ENCODE data around the gene LDB3. TPM values are rescaled to one million over a fixed set of nuclear protein-coding genes. Genes with fewer than 3 reads are reported as not detected.
A peak's percentile ranks its signal among the peaks of the same experiment; 100 is the strongest.

LDB3 gene
- total RNA-seq, 1 experiment from 2014 or later = 0.03 TPM

GRCh38 chr10:86692023-86692514 lies 23.8 kb downstream of the LDB3 start:
- in situ Hi-C loops (cut with HindIII; ENCODE audit: low pct_unique_long_range_greater_than_20kb, low sequenced_read_pairs) = no loop called here
- no peak for DNase-seq (ENCODE audit: low read depth)

DNA sequence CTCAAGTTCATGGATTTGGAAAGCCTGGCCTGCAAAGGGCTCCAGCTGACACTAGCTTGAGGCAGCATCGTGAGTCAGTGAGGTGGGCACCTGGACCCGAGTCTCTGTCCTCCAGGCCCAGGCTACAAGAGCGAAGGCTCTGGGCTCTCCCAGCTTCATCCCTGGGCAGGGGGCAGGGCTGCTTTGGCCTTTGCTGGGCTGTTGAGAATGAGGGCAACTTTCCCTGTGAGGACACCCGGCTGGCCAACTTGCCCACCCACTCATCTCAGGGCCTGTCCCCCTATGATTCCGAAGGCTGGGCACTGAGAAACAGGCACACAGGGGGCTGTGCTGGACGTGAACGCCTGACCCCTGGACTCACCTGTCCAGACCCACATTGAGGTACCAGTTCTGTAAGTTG lies 24.4 kb downstream of the LDB3 start:
- no peak for DNase-seq (ENCODE audit: low read depth)
- in situ Hi-C loops (cut with HindIII; ENCODE audit: low pct_unique_long_range_greater_than_20kb, low sequenced_read_pairs) = no loop called here

- in situ Hi-C loops (cut with HindIII; ENCODE audit: low pct_unique_long_range_greater_than_20kb, low sequenced_read_pairs) = no loop called here
- DNase-seq (ENCODE audit: low read depth) = no peak
These were observed 25.0 kb downstream of the LDB3 start for GRCh38 chr10:86693275-86693674.

GRCh38 chr10:86693721-86694369 lies 25.5 kb downstream of the LDB3 start:
- peak; percentile 20 for DNase-seq (ENCODE audit: low read depth)
- in situ Hi-C loops (cut with HindIII; ENCODE audit: low pct_unique_long_range_greater_than_20kb, low sequenced_read_pairs) = no loop called here

GRCh38 chr10:86698207-86698940 lies 30.1 kb downstream of the LDB3 start:
- in situ Hi-C loops (cut with HindIII; ENCODE audit: low pct_unique_long_range_greater_than_20kb, low sequenced_read_pairs) = no loop called here
- DNase-seq (ENCODE audit: low read depth) = no peak

- no peak for DNase-seq (ENCODE audit: low read depth)
- in situ Hi-C loops (cut with HindIII; ENCODE audit: low pct_unique_long_range_greater_than_20kb, low sequenced_read_pairs) = no loop called here
These were observed 30.8 kb downstream of the LDB3 start for GRCh38 chr10:86699125-86699524.

GRCh38 chr10:86699541-86699940 lies 31.2 kb downstream of the LDB3 start:
- DNase-seq (ENCODE audit: low read depth) = no peak
- in situ Hi-C loops (cut with HindIII; ENCODE audit: low pct_unique_long_range_greater_than_20kb, low sequenced_read_pairs) = no loop called here

GRCh38 chr10:86699991-86700840 lies 31.9 kb downstream of the LDB3 start:
- in situ Hi-C loops (cut with HindIII; ENCODE audit: low pct_unique_long_range_greater_than_20kb, low sequenced_read_pairs) = no loop called here
- no peak for DNase-seq (ENCODE audit: low read depth)

- in situ Hi-C loops (cut with HindIII; ENCODE audit: low pct_unique_long_range_greater_than_20kb, low sequenced_read_pairs) = no loop called here
These were observed 32.7 kb downstream of the LDB3 start for GRCh38 chr10:86700851-86701617.

DNA sequence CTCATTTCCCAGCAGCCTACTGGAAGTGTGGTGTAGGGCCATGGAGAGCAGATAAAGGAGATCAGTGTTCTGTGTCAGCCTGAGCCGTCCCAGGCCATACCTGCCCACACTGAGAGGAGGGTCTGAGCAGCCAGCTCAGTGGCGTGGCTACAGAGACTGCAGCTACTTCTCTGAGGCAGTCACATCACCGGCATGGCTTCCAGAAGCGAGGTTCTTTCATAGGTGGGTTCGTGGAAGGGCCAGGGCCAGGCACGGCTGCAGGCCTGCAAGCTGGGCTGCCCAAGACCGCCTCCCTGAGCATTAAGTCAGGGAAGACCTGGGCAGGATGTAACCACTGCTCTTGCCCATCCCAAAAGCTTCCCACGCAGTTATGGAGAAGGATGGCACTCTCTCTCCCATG lies 34.9 kb downstream of the LDB3 start:
- in situ Hi-C loops (cut with HindIII; ENCODE audit: low pct_unique_long_range_greater_than_20kb, low sequenced_read_pairs) = no loop called here
- DNase-seq (ENCODE audit: low read depth) = no peak

More at GRCh38 chr10:86700851-86701617, 32.7 kb downstream of the LDB3 start:
- no peak for DNase-seq (ENCODE audit: low read depth)

DNA sequence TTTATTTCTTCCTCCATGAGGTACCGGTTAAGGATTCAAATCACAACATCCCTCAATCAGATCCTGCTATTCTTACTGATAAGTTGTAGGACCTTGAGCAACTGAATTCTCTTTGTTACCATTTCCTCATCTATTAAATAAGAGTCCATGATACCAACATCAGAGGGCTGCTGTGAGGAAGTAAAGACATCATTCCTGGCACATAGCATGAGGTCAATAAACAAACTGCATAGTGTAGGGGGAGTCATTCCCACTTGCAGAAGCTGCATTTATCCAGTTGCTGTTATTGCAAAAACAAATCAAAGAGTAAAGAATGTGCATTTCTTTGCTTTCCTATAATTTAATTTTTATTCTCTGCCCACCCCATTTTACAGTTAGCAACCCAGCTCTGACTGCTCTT lies 36.8 kb downstream of the LDB3 start:
- in situ Hi-C loops (cut with HindIII; ENCODE audit: low pct_unique_long_range_greater_than_20kb, low sequenced_read_pairs) = no loop called here

DNA sequence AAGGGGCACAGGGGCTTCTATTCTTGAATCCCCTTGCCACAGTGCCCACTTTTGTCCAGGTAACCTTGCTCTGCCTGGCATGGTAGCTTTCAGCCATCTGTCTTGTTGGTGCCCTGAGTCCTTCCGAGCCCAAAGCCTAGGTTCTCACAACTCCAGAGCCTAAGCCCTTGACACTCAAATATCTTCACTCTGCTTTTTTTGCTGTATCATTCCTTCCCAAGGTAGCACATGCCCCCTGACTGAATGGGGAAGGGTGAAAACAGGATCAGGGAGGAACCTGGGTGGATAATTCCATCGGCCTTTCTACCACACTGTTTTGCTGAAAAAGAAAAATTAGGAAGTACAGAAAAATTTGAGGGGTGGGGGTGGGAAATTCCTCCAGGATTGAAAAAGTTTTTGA lies 37.6 kb downstream of the LDB3 start:
- in situ Hi-C loops (cut with HindIII; ENCODE audit: low pct_unique_long_range_greater_than_20kb, low sequenced_read_pairs) = no loop called here
- no peak for DNase-seq (ENCODE audit: low read depth)

More for the DNA sequence above, 36.8 kb downstream of the LDB3 start:
- no peak for DNase-seq (ENCODE audit: low read depth)

- DNase-seq (ENCODE audit: low read depth) = no peak
- in situ Hi-C loops (cut with HindIII; ENCODE audit: low pct_unique_long_range_greater_than_20kb, low sequenced_read_pairs) = no loop called here
These were observed 38.1 kb downstream of the LDB3 start for GRCh38 chr10:86706401-86706841.

DNA sequence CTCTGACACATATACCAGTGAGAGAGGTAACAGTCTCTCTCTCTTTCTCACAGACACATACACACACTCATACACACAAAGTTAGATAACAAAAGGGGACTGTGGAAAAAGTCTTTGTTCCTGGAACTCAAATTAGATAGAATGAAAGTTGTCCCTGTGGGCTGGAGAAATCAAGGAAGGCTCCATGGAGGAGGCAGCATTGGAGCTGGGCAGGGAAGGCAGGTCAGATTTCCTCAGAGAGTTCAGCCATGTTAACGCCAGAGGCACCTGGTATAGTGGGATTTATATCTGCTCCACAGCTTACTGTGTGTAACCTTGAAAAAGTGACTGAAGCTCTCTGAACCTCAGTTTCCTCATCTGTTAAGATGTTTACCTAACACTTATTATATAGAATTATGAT lies 38.7 kb downstream of the LDB3 start:
- in situ Hi-C loops (cut with HindIII; ENCODE audit: low pct_unique_long_range_greater_than_20kb, low sequenced_read_pairs) = no loop called here
- no peak for DNase-seq (ENCODE audit: low read depth)

GRCh38 chr10:86707505-86707904 lies 39.2 kb downstream of the LDB3 start:
- in situ Hi-C loops (cut with HindIII; ENCODE audit: low pct_unique_long_range_greater_than_20kb, low sequenced_read_pairs) = no loop called here
- DNase-seq (ENCODE audit: low read depth) = no peak

GRCh38 chr10:86708068-86708782 lies 39.9 kb downstream of the LDB3 start:
- no peak for DNase-seq (ENCODE audit: low read depth)
- in situ Hi-C loops (cut with HindIII; ENCODE audit: low pct_unique_long_range_greater_than_20kb, low sequenced_read_pairs) = no loop called here

DNA sequence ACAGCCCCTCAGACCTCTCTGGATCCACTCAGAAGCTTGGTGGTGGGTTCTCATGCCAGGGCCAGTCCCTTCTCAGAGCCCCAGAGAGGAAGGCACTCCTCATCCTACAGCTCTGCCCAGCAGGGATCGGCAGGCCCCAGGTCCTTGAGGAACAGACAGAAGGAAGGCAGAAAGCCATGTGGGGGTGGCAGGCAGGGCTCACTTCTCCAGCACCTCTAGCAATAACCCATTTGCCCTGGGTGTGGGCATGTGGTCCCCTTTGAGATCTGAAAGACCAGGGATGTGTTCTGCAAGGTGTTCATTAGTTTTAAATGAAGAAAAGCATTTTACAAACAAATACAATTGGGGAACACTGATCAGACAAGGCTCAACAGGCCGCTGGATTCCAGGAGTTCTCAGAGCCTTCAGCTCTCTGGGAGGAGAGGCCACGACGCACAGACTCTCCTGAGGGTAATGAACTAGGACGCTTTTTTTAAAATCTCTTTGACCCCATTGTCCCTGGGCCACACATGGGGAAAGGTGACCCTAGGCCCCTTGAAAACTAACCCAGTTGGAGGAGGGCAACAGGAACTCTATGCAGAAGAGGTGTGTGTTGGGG lies 40.6 kb downstream of the LDB3 start:
- in situ Hi-C loops (cut with HindIII; ENCODE audit: low pct_unique_long_range_greater_than_20kb, low sequenced_read_pairs) = no loop called here
- DNase-seq (ENCODE audit: low read depth) = no peak
